ENCODE data around the gene RGS6. TPM values are rescaled to one million over a fixed set of nuclear protein-coding genes. Genes with fewer than 3 reads are reported as not detected.
A peak's percentile ranks its signal among the peaks of the same experiment; 100 is the strongest.

Gene RGS6
- total RNA-seq, 1 donor from 2014 or later, result 1.6 TPM

DNA sequence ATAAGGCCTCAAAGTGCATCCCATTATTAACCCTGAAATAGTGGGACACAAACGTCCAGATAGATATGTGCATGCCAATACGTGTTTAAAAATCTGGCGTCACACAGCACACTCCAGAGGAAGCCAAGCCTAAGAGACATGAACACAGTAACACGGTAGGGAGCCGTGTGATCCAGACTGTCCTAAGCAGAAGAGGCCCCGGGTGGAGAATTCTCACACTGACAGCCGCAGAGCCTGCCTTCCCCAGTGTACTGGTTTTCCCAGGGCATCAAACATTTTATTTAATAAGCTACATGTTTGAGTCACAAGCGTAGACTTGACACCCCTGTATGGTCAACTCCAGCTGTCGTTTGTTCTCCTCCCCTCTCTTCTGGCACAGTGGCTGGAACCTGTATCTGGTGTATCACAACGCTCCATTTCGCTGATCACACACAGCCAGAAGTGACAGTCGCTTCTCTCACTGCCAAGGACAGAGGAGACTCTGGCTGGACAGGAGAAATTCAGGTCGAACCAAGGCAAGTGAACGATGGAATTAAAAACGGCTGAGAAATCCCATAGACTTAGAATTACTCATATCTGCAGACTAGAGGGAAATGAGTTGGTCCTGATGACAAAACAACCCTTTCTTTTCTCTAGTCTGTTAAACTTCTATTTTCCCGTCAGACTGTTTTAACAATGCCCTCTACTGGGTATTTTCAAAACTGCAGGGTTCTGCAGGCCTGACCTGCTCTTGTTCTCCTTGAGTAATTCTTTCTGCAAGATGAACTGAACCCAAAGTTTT is 359.9 kb downstream of the RGS6 start:
- Mint-ChIP-seq H3K27me3 (peaks cover 18% of the 10 kb centered on the region), H3K9me3 (no peaks in the 10 kb centered on the region), H3K4me1 (ENCODE audit: unreplicated experiment) (no peaks in the 10 kb centered on the region), H3K4me3 (no peak overlapping the region), H3K36me3 (no peaks in the 10 kb centered on the region), H3K27ac (no peak overlapping the region)
- TF ChIP-seq, protein P1, sequence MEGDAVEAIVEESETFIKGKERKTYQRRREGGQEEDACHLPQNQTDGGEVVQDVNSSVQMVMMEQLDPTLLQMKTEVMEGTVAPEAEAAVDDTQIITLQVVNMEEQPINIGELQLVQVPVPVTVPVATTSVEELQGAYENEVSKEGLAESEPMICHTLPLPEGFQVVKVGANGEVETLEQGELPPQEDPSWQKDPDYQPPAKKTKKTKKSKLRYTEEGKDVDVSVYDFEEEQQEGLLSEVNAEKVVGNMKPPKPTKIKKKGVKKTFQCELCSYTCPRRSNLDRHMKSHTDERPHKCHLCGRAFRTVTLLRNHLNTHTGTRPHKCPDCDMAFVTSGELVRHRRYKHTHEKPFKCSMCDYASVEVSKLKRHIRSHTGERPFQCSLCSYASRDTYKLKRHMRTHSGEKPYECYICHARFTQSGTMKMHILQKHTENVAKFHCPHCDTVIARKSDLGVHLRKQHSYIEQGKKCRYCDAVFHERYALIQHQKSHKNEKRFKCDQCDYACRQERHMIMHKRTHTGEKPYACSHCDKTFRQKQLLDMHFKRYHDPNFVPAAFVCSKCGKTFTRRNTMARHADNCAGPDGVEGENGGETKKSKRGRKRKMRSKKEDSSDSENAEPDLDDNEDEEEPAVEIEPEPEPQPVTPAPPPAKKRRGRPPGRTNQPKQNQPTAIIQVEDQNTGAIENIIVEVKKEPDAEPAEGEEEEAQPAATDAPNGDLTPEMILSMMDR (conservative IDR thresholded peaks at IDR 0.05), result peak; percentile 85
- DNase-seq (ENCODE audit: extremely low spot score, unreplicated experiment), result no peak

DNA sequence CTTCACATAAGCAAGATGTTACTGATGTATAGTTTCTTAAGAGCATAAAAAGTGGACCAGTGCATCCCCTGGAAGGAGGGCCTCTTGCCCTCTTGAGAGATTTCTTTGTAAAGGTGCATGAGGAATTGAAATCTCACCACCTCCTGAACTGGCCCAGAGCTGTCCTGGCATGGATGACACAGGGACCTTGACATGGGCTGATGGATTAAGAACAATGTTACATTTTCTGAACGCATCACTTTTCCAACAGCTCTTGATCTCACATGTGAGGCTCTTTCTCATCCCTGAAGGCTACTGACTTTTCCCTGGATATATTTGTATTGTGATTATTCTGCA is 360.4 kb downstream of the RGS6 start:
- Mint-ChIP-seq H3K4me3 (no peak overlapping the region), H3K27ac (no peak overlapping the region), H3K4me1 (ENCODE audit: unreplicated experiment) (no peaks in the 10 kb centered on the region), H3K27me3 (peaks cover 18% of the 10 kb centered on the region), H3K36me3 (no peaks in the 10 kb centered on the region), H3K9me3 (no peaks in the 10 kb centered on the region)
- TF ChIP-seq, protein P1 (conservative IDR thresholded peaks at IDR 0.05), result no peak
- no peak for DNase-seq (ENCODE audit: extremely low spot score, unreplicated experiment)

DNA sequence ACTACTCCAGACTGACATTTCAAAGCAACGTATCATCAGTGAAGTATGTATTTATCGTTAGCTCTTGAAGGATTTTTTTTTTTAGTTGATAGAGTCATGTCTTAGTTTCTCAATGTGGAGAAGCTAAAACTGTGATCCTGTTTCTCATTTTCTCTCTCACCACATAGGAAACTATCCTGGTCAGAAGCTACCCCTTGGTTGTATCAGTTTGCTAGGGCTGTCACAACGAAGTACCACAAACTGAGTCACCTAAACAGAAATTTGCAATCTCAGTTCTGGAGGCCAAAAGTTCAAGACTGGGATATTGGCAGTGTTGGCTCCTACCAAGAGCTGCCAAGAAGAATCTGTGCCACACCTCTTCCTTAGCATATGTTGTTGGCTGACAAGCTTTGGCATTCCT is 369.1 kb downstream of the RGS6 start:
- TF ChIP-seq, protein P1 (conservative IDR thresholded peaks at IDR 0.05), result no peak
- Mint-ChIP-seq H3K4me3 (no peak overlapping the region), H3K36me3 (no peaks in the 10 kb centered on the region), H3K27me3 (no peaks in the 10 kb centered on the region), H3K9me3 (peaks cover 21% of the 10 kb centered on the region), H3K27ac (no peak overlapping the region), H3K4me1 (ENCODE audit: unreplicated experiment) (no peaks in the 10 kb centered on the region)
- no peak for DNase-seq (ENCODE audit: extremely low spot score, unreplicated experiment)

DNA sequence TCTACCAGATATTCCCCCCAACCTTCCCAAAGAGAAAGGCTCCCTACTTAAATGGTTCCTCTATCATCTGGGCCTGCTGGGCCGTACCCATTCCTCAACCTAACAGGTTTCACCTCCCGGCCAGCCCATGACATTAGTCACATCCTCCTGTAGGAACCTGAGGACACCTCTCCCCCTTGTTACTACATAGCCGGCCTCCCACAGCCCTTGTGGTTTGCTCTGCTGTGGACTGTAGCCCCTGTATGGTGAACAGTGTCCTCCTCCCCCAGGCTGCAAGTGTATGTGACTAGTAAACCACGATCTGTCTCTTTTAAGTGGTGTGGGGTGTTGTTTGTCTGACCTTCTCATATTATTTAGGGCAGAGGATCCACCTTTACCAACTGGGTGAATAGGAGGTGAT is 371.7 kb downstream of the RGS6 start:
- no peak overlapping the region for H3K4me3 Mint-ChIP-seq
- H3K9me3 Mint-ChIP-seq, result peaks cover 21% of the 10 kb centered on the region
- TF ChIP-seq, protein P1 (conservative IDR thresholded peaks at IDR 0.05), result no peak
- H3K36me3 Mint-ChIP-seq, result no peaks in the 10 kb centered on the region
- H3K27ac Mint-ChIP-seq, result no peak overlapping the region
- H3K27me3 Mint-ChIP-seq, result no peaks in the 10 kb centered on the region
- no peak for DNase-seq (ENCODE audit: extremely low spot score, unreplicated experiment)
- H3K4me1 Mint-ChIP-seq (ENCODE audit: unreplicated experiment), result peaks cover 2% of the 10 kb centered on the region

DNA sequence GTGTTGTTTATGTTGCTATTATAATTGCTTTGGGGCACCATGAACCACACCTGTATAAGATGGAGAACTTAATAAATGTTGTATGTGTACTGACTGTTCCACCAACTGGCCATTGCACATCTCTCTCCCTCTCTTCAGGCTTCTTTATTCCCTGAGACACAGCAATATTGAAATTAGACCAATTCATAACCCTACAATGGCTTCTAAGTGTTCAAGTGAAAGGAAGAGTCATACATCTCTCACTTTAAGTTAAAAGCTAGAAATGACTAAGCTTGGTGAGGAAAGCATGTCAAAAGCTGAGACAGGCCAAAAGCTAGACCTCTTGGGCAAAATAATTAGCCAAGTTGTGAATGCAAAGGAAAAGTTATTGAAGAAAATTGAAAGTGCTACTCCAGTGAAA is 373.3 kb downstream of the RGS6 start:
- Mint-ChIP-seq H3K4me1 (ENCODE audit: unreplicated experiment) (peaks cover 17% of the 10 kb centered on the region), H3K36me3 (no peaks in the 10 kb centered on the region), H3K27me3 (no peaks in the 10 kb centered on the region), H3K9me3 (peaks cover 21% of the 10 kb centered on the region), H3K27ac (no peak overlapping the region), H3K4me3 (no peak overlapping the region)
- no peak for DNase-seq (ENCODE audit: extremely low spot score, unreplicated experiment)
- TF ChIP-seq, protein P1 (conservative IDR thresholded peaks at IDR 0.05), result no peak
